Activated CD4-positive, alpha-beta T cell treated with anti-CD3 and anti-CD28 coated beads, Interleukin-2, amount 50 U/mL, for 16 hours (primary cell): ENCODE results near the gene DNAJB6.
"Not testable (repeated sequence)": the region's sequence is repeated elsewhere in the genome, so short reads cannot be mapped to it uniquely, and the experiment has no call there.

Experiments used
- DNase-seq: peaks from one replicate; pipeline ENCODE4 v3.0.0-alpha.2; 2020

The DNAJB6 gene

DNA sequence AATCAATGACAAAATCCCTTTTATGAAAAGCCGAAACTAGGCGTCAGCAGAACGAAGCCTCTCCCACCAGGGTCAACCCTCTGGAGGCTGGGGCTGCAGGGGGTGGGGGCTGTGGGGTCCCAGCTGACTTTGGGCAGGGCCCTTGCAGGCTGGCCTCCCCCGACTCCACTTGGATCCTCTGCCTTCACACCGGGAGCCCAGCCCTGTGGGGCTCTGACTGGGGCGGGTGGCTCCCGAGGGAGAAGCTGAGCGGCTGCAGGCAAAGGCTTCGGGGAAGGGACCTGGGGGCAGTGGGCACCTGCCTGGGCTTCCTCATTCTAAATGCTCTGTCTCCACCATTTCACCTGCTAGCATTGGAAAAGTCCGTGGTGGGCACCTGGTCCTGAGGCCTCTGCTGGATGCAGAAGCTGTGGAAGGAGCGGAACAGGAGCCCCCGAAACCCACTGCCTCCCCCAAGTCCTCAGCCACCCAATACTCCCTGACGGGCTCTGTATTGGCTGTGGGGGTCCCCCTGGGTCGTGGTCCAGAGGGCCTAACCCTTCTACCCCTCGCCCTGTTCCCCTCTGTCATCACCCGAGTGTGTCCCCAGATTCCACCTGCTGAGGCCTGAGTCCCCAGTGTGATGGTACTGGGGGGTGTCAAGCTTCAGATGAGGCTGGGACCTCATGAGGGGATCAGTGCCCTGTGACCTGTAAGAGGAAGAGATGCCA is 108.6 kb downstream of the DNAJB6 start:
- no peak for DNase-seq

DNA sequence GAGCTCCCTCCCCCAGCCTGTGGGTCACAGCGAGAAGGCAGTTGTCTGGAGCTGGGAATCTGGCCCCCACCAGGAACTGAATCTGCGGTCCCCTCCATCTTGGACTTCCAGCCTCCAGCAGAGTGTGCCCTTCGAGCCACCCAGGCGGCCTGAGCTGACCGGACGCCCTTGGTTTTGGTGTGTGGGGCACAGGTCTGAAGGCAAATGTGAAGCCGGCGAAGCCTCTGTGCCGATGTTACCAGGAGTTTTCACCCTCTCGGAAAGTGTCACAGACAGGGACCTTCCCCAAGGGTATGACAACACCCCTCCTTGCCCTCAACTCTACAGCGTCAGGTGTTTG is 109.1 kb downstream of the DNAJB6 start:
- DNase-seq, result no peak

DNA sequence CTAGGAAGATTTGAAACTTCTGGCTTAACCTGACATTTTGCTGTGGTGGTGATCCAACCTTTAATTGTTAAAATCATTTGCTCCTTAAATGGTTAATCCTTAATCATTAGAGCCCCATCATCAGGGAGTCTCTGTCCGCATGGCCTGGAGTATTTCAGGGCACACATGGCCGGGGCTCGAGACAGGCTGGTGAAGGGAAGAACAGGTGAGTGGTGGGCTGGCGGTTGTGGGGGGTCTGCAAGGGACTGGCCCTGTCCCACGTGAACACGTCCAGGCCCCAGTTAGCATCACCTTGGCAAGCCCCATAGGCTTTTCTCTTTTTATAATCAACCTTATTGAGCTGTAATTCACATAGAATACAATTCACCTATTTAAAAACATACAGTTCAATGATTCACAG is 109.5 kb downstream of the DNAJB6 start:
- no peak for DNase-seq

DNA sequence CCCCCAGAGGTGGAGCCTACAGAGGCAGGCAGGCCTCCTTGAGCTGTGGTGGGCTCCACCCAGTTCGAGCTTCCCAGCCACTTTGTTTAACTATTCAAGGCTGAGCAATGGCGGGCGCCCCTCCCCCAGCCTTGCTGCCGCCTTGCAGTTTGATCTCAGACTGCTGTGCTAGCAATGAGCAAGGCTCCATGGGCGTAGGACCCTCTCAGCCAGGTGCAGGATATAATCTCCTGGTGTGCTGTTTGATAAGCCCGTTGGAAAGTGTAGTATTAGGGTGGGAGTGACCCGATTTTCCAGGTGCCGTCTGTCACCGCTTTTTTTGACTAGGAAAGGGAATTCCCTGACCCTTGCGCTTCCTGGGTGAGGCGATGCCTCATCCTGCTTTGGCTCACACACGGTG is 117.2 kb downstream of the DNAJB6 start:
- not testable (repeated sequence) for DNase-seq

DNA sequence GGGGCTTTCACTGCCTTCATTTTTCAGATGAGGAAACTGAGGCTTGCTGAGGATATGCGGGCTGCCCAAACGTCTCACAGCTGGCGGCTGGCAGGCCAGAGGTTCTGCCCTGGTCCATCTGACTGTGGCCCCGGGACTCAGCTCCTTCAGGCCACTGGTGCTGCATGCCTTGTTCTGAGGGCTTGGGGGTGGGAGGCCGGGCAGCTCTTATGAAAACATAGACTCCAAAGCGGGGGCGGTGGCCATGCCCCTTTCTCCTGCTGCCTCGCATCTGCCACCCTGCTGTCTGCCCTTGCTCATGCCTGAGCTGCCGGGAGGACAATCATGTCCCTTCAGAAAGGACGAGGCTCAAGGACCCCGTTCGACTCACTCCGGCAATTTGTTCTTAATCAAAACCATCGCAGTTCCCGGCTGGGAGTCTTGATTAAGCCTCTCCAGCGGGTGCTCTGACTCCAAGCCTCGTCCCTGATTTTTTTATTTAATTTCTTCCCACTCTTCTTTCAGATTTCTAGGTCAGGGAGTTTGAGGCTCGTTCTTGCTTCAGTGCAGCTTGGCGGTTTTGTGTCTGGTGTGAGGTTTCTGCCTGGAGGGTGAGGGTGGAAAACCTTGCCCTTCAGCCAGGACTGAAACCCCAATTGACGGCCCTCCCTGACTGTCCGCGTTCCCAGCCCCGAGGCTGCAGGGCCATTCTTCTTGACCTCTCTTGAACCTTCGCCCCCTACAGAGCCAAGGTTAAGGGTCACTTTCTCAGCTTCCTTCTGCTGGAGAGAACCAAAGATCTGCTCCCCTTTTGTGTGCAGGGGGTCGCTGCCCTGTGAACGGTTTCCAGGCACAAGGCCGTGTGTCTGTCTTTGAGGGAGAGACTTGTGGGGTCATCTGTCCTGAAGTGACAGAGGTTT is 120.8 kb downstream of the DNAJB6 start:
- DNase-seq, result no peak

DNA sequence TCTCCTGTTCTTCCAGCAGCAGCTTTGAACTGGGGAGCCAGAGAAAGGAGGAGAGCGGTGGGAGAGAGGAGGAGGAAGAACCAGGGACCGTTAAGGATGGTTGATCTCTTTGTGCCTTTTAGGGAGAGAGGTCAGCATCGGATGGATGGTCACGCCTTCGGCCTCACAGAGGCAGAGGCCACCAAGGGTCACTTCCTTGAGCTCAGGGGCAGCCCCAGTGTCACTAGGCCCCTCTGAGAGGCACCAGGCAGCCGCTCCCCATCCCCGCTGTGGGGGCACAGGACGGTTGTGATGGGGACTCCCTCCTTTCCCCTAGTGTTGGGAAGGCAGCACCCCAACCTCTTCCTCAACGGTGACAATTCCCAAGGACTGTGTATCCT is 121.4 kb downstream of the DNAJB6 start:
- DNase-seq, result no peak

DNA sequence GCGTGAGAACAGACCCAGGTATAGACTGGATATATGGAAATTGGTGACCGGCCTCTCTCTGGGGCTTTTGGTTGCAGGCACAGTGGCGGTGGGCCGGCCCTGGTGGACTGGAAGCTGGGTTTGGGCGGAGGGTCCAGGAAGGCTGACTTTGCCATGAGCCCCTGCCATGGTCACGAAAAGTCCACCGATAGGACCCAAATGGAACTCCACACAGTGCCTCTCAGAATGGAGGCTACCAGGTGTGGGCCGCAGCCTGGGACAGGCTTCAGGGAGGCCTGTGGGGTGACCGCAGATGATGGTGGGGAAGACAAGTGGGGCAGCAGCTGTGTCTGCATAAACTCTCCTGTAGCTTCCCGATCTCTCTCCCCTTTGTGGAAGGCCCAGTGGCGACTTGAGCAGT is 123.2 kb downstream of the DNAJB6 start:
- no peak for DNase-seq

DNA sequence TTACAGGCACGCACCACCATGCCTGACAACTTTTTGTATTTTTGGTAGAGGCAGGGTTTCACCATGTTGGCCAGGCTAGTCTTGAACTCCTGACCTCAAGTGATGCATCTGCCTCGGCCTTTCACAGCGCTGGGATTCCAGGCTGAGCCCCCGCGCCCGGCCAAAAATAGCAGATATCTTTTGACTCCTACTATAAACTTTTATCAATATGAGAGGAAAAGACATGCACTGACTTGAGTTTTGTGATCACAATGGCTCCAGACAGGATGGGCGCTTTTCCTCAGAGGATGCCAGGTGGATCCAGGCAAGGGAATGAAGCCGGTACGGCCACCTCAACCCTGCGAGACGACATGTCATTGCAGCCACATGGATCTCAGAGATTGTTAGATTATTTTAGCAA is 123.9 kb downstream of the DNAJB6 start:
- no peak for DNase-seq

DNA sequence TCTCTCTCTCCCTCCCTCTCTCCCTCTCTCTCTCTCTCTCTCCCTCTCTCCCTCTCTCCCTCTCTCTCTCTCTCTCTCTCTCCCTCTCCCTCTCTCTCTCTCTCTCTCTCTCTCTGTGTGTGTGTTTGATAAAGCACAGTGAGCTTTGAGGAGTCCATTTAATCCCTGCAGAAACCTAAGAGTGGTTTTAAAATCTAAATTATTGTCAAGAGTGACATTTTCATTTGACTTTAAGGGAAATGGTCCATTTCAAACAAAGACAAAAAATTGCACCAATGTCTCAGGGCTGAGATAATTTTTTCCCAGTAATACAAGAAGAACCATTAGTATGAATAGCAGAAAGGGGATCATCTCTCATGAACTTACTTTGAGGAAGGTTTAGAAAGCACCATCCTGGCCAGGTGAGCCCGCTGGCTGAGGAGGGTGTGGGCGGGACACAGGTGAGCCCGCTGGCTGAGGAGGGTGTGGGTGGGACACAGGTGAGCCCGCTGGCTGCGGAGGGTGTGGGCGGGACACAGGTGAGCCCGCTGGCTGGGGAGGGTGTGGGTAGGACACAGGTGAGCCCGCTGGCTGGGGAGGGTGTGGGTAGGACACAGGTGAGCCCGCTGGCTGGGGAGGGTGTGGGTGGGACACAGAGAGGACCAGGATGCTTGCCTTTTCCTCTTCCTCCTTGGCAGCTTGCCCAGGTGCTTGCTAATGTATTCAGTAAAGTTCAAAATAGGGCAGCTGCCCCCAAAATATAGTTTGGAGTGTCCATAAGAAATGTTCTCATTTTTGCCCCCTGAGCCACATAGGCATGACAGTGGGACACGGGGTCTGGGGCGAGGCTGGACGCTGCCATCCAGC is 125.0 kb downstream of the DNAJB6 start:
- DNase-seq, result no peak

DNA sequence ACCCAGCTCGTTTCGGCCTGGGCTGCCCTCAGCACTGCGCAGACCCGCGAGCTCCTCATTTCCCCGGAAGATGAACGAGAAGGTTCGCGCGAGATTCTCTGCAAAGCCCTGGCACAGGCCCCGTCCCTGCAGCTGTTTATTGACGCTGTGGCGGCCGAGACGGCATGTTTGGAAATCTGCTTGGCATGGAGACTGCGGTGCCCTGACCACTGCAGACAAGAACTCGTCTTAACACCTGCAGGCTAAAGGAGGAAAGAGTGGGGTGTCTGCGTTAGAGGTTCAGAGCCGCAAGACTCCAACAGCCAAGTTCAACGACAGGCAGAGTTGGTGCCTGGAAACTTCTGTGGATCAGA is 125.6 kb downstream of the DNAJB6 start:
- DNase-seq, result no peak

DNA sequence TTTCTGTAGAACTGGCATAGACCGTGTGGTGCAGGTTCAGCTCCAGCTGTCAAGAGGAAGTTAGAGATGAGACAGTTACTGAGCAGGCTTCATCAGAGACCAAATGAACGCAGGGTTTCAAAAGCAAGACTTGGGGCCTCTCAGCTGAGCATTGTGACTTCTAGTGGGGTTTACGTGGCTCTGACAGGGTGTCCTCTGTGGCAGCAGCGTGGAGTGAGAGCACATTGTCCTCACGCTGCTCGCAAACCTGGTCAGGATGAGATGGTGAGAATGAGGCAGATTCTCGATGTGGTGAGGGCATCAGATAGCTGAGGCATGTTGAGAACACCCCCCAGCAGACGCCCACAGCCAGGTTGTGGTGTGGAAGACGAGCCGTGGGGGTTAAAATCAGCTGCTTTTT is 126.0 kb downstream of the DNAJB6 start:
- DNase-seq, result no peak

DNA sequence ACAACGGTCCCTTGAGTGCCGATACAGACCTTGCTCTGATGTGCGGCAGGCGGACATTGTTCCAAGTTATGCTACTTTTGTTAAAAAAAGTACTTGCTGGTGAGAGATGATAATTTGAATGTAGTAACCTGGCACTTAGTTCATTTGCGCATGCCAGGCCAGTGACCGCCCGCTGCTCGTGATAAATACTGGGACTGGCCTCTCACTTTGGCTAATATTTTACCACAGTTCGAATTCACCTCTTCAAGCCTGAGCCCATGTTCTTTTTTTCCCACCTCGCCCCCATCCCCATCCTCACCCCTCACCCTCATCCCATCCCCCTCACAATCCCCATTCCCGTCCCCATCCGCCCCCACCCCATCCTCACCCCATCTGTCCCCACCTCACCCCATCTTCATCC is 126.4 kb downstream of the DNAJB6 start:
- no peak for DNase-seq

DNA sequence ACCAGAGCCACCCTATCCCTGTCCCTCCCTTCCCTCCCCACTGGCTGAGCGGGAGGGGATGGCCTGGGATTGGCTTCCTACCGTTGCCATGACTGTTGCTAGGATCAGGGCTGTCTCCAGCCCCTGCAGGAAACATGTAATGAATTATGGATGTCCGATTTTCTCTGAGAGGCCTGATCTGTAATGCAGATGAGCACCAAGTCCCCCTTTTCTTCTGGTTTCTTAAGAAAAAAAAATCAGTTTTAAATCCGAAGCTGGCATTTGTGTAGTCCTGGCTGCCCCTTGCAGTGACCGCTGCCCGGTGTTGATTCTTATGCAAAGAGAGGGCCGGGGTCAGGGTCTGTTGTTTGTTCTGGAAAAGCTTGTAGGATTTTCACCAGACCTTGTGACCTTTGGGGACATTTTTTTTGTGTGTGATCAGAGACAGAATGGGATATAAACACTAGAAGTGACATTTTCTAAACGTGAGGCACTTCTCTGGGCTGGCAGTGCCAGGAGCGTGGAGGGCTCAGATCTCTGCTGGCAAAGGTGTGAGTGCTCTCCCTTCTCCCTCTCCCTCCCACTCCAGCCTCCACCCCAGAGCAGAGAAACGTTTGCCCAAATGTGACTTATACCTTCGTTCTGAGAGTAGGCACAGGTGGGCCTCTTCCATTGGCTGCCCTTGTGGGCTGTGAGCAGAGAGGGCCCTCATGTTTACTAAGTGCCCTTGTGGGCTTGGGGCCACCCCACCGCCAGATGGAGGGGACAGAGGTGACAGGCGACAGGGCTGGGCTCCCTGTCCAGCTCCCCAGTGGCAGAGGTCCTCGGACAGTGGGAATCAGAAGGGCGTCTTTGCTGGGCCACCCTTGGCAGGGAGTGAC is 127.5 kb downstream of the DNAJB6 start:
- no peak for DNase-seq

DNA sequence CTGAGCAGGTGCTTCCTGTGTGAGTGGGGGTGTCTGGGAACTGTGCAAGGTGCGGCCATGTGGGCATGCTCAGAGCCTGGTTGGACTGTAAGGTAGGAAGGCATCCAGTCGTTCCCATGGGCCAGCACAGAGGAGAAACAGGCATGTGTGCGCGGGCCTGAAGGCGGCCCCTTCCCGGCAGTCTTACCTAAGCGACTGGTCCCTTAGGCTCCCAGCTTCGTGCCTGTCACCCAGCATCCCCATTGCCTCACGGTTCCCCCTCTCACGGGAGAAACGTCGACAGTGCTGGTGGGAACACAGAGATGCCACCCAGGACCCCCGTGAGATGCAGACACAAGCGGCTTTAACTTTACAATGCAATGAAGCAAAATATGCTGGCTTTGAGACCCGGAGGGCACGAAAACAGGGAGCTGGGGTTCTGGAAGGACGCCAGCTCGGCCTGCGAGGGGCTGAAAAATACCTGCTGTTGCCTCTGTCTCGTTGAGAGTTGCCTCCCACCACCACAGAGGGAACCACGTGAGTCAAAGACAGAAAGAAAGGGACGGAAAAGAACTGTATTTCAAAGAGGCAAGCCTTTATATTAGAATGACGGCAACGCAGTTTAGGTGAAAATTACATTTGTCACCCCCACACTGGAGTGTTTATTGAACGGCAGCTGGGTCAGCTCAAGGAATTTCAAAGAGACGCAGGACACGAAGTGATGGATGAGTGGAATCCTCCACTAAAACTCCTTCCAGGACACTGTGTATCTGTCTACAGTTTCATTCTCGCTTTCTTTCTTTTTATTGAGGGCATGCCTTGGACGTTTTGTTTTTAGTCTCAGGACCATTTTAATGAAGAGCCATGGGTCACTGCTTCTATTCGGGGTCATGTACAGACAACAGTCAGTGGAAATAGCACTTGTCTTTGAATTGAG is 128.4 kb downstream of the DNAJB6 start:
- DNase-seq, result no peak

DNA sequence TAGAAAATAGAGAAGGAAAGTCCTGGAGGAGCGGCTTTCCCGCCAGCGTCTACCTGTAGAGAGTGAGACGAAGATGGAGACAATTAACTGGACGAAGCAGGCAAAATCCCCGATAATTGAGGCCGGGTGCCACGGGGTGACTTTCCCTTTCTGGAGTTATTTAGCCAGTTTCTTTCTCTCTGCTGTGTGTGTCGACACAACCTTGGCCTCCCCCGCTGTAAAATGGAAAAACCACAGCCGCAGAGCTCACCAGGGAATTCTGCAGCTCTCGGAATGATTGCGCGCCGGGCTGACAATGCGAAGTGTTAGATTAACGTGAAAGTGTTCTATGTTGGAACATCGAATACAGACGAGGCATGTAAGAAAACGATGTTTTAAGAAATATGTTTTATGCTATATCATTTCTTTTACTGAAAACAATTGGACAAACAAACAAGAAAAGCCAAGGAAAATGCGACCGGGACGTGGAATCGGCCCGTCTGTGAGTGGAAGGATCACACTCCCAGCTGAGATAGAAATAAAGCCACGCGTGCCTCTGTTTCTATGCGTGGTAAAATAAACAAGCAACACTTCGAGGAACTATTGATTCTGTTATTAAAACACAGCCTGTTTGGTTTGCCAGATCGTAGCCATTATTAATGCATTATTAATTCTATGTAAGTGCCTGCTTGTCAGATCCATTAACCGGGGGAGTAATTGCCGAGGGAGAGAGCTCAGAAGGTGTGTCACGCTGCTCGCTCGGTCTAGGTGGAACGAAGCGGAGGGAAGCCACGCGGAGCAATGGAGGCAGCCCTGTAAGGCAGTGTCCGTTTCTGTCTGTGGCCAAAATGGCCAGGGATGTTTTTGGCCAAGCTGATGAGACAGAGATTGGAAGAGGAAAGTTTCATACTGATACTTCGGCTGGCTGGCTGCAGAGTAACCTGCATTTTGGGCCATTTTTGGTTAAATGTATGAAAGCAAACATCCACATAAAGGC is 129.4 kb downstream of the DNAJB6 start:
- DNase-seq, result no peak

DNA sequence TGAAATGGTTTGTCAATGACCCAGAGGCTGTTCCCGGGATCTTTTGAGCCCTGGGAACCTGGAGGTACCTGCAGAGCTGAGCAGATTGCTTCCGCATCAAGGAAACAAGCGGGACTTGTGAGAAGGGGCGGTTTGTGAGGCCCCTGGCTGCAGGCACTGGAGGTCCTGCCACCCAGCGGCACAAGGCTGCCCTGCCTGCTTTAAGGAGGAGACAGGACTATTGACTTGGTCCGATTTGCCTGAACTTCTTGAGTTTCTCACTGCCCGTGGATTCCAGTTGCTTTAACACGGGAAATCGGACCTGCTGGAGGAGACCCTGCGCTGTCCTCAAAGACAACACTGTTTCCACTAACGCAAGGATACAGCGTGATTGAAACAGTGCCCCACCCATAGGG is 130.1 kb downstream of the DNAJB6 start:
- no peak for DNase-seq
